H1 (cell line): ENCODE results near the gene HOXA10. TPM values are rescaled to one million over a fixed set of nuclear protein-coding genes. Genes with fewer than 3 reads are reported as not detected.

Source experiments
- RAD21 ChIP-seq, 2 experiments: IDR thresholded peaks in 1 of 2; conservative IDR thresholded peaks in 1 of 2; 2 replicates each; pipeline ENCODE4 v1.6.1; 2011; ENCODE audit warnings: low read depth in 2 of 2, low read length in 2 of 2, improper control_type of control experiment in 1 of 2, inconsistent platforms in 1 of 2, mild to moderate bottlenecking in 1 of 2, moderate library complexity in 1 of 2
- SRF ChIP-seq: IDR thresholded peaks from 2 replicates; pipeline ENCODE4 v1.6.1; 2011; ENCODE audit warnings: mild to moderate bottlenecking, low read depth, low read length, moderate library complexity
- polyA plus RNA-seq, 7 experiments: library from polyadenylated mRNA; depleted of rRNA in 3 of 7; stranded (reverse) in 5 of 7; unstranded in 2 of 7; fragments of >200 nt in 5 of 7; fragments of 200-250 nt in 2 of 7; gene quantifications; 1 replicate in 5 of 7; 2 replicates in 1 of 7; 4 replicates in 1 of 7; pipeline versions ENCODE4 v1.2.1 to v1.2.3, GENCODE V29; 2011 to 2013; ENCODE audit warnings: missing spikeins in 2 of 7, mixed read lengths in 2 of 7
- total RNA-seq: library from RNA; stranded (reverse); fragmentation: NEBNext Ultra II Directional; extraction: Animal tissue kit (Norgen Biotek cat#: 25700); gene quantifications from 2 replicates; pipeline ENCODE4 v1.2.1, GENCODE V29; 2021
- TF ChIP-seq, protein P1 (sequence below): IDR thresholded peaks from 2 replicates; pipeline ENCODE4 v1.6.1; 2011; ENCODE audit warnings: low read length, improper control_type of control experiment

Gene HOXA10
- total and polyA plus RNA-seq, 2 of the 8 experiments (the other 6 are each of a cell fraction or from before 2014, with no cell fraction given), result not detected

DNA sequence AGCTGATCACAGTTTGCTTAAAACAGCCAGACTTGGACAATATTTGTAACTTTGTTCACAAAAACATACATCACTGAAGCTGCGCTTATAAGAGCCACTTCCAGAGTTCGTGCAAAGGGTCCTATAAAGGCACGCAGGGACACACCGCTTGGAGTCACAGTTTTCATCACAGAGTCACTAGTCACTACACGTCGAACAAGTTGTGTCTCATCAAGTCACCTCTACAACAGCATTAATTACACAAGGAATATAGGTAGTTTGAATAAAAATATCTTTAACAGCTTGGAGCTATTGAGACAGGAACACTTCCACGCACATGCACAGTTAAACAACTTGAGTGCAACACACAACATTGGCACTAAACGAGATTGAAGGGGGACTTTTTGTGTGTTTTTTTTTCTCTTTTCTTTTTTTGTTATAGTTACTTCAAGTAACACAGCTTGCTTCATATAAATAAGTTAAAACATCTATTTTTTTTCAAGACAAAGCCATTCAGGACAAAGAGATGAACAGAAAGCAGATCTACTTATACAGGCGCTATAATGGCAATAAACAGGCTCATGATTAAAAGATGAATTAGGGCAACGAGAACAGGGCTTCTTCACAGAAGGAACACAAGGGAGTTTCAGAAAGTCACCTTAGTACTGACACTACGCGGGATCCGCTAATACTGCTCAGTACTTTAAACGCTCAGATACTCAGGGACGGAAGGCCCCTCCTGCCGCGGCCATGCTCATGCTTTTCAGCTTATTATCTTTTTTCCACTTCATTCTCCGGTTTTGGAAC, 32.8 kb downstream of the HOXA10 start (continued):
- TF ChIP-seq SRF (no peak), RAD21 (IDR thresholded peaks at IDR 0.05 in 1 of 2, conservative IDR thresholded peaks at IDR 0.05 in 1 of 2; ENCODE audit: low read depth in 2 of 2, low read length in 2 of 2) (no peak)
- TF ChIP-seq, protein P1, sequence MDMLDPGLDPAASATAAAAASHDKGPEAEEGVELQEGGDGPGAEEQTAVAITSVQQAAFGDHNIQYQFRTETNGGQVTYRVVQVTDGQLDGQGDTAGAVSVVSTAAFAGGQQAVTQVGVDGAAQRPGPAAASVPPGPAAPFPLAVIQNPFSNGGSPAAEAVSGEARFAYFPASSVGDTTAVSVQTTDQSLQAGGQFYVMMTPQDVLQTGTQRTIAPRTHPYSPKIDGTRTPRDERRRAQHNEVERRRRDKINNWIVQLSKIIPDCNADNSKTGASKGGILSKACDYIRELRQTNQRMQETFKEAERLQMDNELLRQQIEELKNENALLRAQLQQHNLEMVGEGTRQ, result no peak
